Stomach smooth muscle (tissue), 2 donors: Measurements from ENCODE around the gene ROBO1.

Source experiments
- H3K27ac ChIP-seq: one replicate; pipeline ENCODE4 v1.7.0; 2013; ENCODE audit warnings: mild to moderate bottlenecking, low read length, inconsistent platforms
- H3K27me3 ChIP-seq, 2 donors: one replicate each; pipeline ENCODE4 v1.7.0; 2013; ENCODE audit warnings: low read length in 2 of 2; ENCODE audit not compliant: insufficient read depth in 2 of 2, control insufficient read depth in 1 of 2
- H3K36me3 ChIP-seq, 2 donors: one replicate each; pipeline ENCODE4 v1.7.0; 2013; ENCODE audit warnings: low read length in 2 of 2; ENCODE audit not compliant: control insufficient read depth in 2 of 2, insufficient read depth in 2 of 2
- H3K4me1 ChIP-seq: one replicate; pipeline ENCODE4 v1.7.0; 2013; ENCODE audit warnings: low read length; ENCODE audit not compliant: control insufficient read depth, insufficient read depth
- H3K4me3 ChIP-seq, 2 donors: one replicate each; pipeline ENCODE4 v1.7.0; 2013; ENCODE audit warnings: low read length in 2 of 2
- H3K9ac ChIP-seq, 2 donors: one replicate each; pipeline ENCODE4 v1.7.0; 2013; ENCODE audit warnings: low read length in 2 of 2, mild to moderate bottlenecking in 1 of 2
- H3K9me3 ChIP-seq, 2 donors: one replicate each; pipeline ENCODE4 v1.7.0; 2013; ENCODE audit warnings: low read length in 2 of 2; ENCODE audit not compliant: control insufficient read depth in 2 of 2
- donor health status: healthy.
- donor health status: Pancreatic carcinoma.

ROBO1 gene

DNA sequence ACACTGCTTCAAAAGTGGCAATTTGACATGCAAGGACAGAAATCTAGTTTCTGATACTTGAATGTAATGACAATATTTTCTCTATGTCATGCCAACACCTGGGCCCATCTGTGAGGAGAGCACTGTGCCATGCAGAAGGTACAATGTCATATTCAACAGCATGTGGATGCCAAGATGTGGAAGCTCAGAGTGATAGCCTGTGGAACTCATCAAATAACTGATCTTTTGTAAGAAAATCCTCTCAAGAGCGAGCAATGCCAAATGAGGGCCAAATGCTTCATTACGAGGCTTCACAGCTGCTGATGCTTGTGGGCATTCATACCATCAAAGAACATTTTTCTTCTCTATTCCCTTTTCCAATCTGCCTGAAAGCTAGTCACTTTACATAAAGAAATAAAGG lies 95.1 kb downstream of the ROBO1 start:
- no peak overlapping the region for H3K27ac ChIP-seq
- H3K4me1 ChIP-seq, result no peaks in the 10 kb centered on the region
- H3K36me3 ChIP-seq, result no peaks in the 10 kb centered on the region
- H3K4me3 ChIP-seq, result no peak overlapping the region
- no peak overlapping the region for H3K9ac ChIP-seq
- no peaks in the 10 kb centered on the region for H3K9me3 ChIP-seq
- H3K27me3 ChIP-seq, result no peaks in the 10 kb centered on the region

GRCh38 chr3:79672075-79672474 lies 95.7 kb downstream of the ROBO1 start:
- Histone ChIP-seq H3K9ac (no peak overlapping the region), H3K27me3 (no peaks in the 10 kb centered on the region), H3K9me3 (no peaks in the 10 kb centered on the region), H3K27ac (no peak overlapping the region), H3K36me3 (no peaks in the 10 kb centered on the region), H3K4me3 (no peak overlapping the region), H3K4me1 (no peaks in the 10 kb centered on the region)

GRCh38 chr3:79670178-79670577 lies 97.6 kb downstream of the ROBO1 start:
- Histone ChIP-seq H3K36me3 (no peaks in the 10 kb centered on the region), H3K27ac (no peak overlapping the region), H3K9ac (no peak overlapping the region), H3K4me3 (no peak overlapping the region), H3K4me1 (no peaks in the 10 kb centered on the region), H3K27me3 (no peaks in the 10 kb centered on the region), H3K9me3 (no peaks in the 10 kb centered on the region)

- H3K27ac ChIP-seq, result no peak overlapping the region
- no peak overlapping the region for H3K4me3 ChIP-seq
- no peaks in the 10 kb centered on the region for H3K27me3 ChIP-seq
- no peaks in the 10 kb centered on the region for H3K4me1 ChIP-seq
- H3K9ac ChIP-seq, result no peak overlapping the region
- no peaks in the 10 kb centered on the region for H3K9me3 ChIP-seq
- H3K36me3 ChIP-seq, result no peaks in the 10 kb centered on the region
Observed at GRCh38 chr3:79664455-79664854, 103.3 kb downstream of the ROBO1 start.

GRCh38 chr3:79661896-79662295 lies 105.9 kb downstream of the ROBO1 start:
- H3K4me1 ChIP-seq, result no peaks in the 10 kb centered on the region
- H3K27me3 ChIP-seq, result no peaks in the 10 kb centered on the region
- no peaks in the 10 kb centered on the region for H3K36me3 ChIP-seq
- H3K27ac ChIP-seq, result no peak overlapping the region
- H3K4me3 ChIP-seq, result no peak overlapping the region
- no peaks in the 10 kb centered on the region for H3K9me3 ChIP-seq
- no peak overlapping the region for H3K9ac ChIP-seq

DNA sequence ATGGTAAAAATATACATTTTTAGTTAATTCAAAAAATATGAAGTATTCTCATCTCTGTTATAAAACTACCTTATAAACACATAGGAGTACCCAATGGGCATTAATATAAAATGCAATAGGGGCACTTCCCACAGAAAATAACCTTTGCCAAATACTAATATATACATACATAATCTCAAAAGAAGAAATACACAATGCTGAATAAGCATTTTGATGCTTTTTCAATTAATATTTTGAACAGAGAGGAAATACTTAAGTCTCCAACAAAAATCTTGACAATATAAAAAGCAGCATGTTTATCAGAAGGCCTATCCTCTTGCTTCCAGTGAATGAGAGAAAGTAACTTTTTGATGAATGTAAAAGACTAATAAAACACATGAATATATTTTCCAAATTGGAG lies 110.7 kb downstream of the ROBO1 start:
- Histone ChIP-seq H3K4me3 (no peak overlapping the region), H3K27ac (no peak overlapping the region), H3K4me1 (no peaks in the 10 kb centered on the region), H3K27me3 (no peaks in the 10 kb centered on the region), H3K9ac (no peak overlapping the region), H3K9me3 (no peaks in the 10 kb centered on the region), H3K36me3 (no peaks in the 10 kb centered on the region)

GRCh38 chr3:79654019-79654418 lies 113.8 kb downstream of the ROBO1 start:
- Histone ChIP-seq H3K4me3 (no peak overlapping the region), H3K27ac (no peak overlapping the region), H3K36me3 (no peaks in the 10 kb centered on the region), H3K27me3 (no peaks in the 10 kb centered on the region), H3K9me3 (no peaks in the 10 kb centered on the region), H3K9ac (no peak overlapping the region), H3K4me1 (no peaks in the 10 kb centered on the region)

GRCh38 chr3:79653266-79653830 lies 114.5 kb downstream of the ROBO1 start:
- no peaks in the 10 kb centered on the region for H3K4me1 ChIP-seq

GRCh38 chr3:79651536-79652065 lies 116.2 kb downstream of the ROBO1 start:
- H3K27ac ChIP-seq, result no peak overlapping the region
- no peaks in the 10 kb centered on the region for H3K36me3 ChIP-seq
- H3K4me3 ChIP-seq, result no peak overlapping the region

More at GRCh38 chr3:79653266-79653830, 114.5 kb downstream of the ROBO1 start:
- H3K9ac ChIP-seq, result no peak overlapping the region
- H3K4me3 ChIP-seq, result no peak overlapping the region
- no peak overlapping the region for H3K27ac ChIP-seq
- no peaks in the 10 kb centered on the region for H3K36me3 ChIP-seq
- no peaks in the 10 kb centered on the region for H3K27me3 ChIP-seq
- H3K9me3 ChIP-seq, result no peaks in the 10 kb centered on the region

GRCh38 chr3:79639855-79640254 lies 127.9 kb downstream of the ROBO1 start:
- no peaks in the 10 kb centered on the region for H3K9me3 ChIP-seq

More at GRCh38 chr3:79651536-79652065, 116.2 kb downstream of the ROBO1 start:
- Histone ChIP-seq H3K9ac (no peak overlapping the region), H3K9me3 (no peaks in the 10 kb centered on the region), H3K27me3 (no peaks in the 10 kb centered on the region), H3K4me1 (no peaks in the 10 kb centered on the region)

DNA sequence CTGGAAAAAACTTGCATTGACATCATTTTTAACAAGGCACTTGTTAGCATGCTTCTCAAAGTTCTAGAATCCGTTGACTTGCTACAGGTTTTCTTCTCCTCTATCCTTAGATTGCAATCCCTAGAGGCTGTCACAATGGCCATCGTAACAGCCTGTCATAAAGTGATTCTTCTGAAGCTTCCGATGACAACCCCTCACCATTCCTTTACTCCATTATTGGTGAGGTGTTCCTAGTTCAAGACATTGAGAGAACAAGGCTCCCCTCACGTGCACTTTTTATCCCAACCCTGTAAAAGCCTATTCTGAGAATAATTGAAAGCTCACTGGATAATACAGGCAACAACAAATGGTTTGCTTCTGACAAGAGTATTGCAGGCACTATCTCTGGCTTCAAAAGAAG lies 131.4 kb downstream of the ROBO1 start:
- Histone ChIP-seq H3K4me1 (no peaks in the 10 kb centered on the region), H3K9me3 (no peaks in the 10 kb centered on the region), H3K4me3 (no peak overlapping the region), H3K9ac (no peak overlapping the region), H3K27ac (no peak overlapping the region), H3K36me3 (no peaks in the 10 kb centered on the region), H3K27me3 (no peaks in the 10 kb centered on the region)

More at GRCh38 chr3:79639855-79640254, 127.9 kb downstream of the ROBO1 start:
- Histone ChIP-seq H3K27ac (no peak overlapping the region), H3K4me3 (no peak overlapping the region), H3K4me1 (no peaks in the 10 kb centered on the region), H3K9ac (no peak overlapping the region), H3K27me3 (no peaks in the 10 kb centered on the region), H3K36me3 (no peaks in the 10 kb centered on the region)
